ENCODE data around the gene TSPAN16.

The TSPAN16 gene

GRCh38 chr19:11273989-11274388, 22.0 kb upstream of the TSPAN16 start:
- TF ChIP-seq CTCF (IDR thresholded peaks at IDR 0.05; ENCODE audit: low read length): no peak
- no peak for TF ChIP-seq EZH2 (IDR thresholded peaks at IDR 0.05; ENCODE audit: borderline replicate concordance, low read length)
- Histone ChIP-seq H4K20me1 (ENCODE audit: insufficient read depth, low read length) (no peaks in the 10 kb centered on the region), H3K36me3 (ENCODE audit: insufficient read depth, low read length) (no peaks in the 10 kb centered on the region), H3K4me3 (ENCODE audit: low read depth, low read length, poor library complexity, severe bottlenecking) (no peak overlapping the region), H3K27ac (ENCODE audit: low read depth, low read length, poor library complexity, severe bottlenecking) (no peak overlapping the region), H3K9ac (ENCODE audit: low read length) (no peak overlapping the region), H2AFZ (ENCODE audit: low read length) (no peak overlapping the region), H3K9me2 (ENCODE audit: low read depth, low read length) (no peaks in the 10 kb centered on the region), H3K4me1 (ENCODE audit: insufficient read depth, low read length, severe bottlenecking) (no peaks in the 10 kb centered on the region), H3K9me3 (ENCODE audit: low read length) (no peaks in the 10 kb centered on the region), H3K79me2 (ENCODE audit: insufficient read depth, low read length) (no peaks in the 10 kb centered on the region), H3F3A (ENCODE audit: insufficient read depth, low read length) (no peaks in the 10 kb centered on the region), H3K27me3 (ENCODE audit: insufficient read depth, low read length) (peaks cover 10% of the 10 kb centered on the region; the same call in 1 of the 2 replicates), H3K4me2 (ENCODE audit: low read length) (no peak overlapping the region)

GRCh38 chr19:11274533-11275086, 21.4 kb upstream of the TSPAN16 start:
- Histone ChIP-seq H3K79me2 (ENCODE audit: insufficient read depth, low read length) (no peaks in the 10 kb centered on the region), H3K4me3 (ENCODE audit: low read depth, low read length, poor library complexity, severe bottlenecking) (no peak overlapping the region), H3K9me3 (ENCODE audit: low read length) (no peaks in the 10 kb centered on the region), H3K9ac (ENCODE audit: low read length) (no peak overlapping the region), H3K27me3 (ENCODE audit: insufficient read depth, low read length) (peaks cover 10% of the 10 kb centered on the region; the same call in 1 of the 2 replicates), H2AFZ (ENCODE audit: low read length) (no peak overlapping the region), H4K20me1 (ENCODE audit: insufficient read depth, low read length) (no peaks in the 10 kb centered on the region), H3K27ac (ENCODE audit: low read depth, low read length, poor library complexity, severe bottlenecking) (no peak overlapping the region), H3K4me2 (ENCODE audit: low read length) (no peak overlapping the region), H3K9me2 (ENCODE audit: low read depth, low read length) (no peaks in the 10 kb centered on the region), H3K4me1 (ENCODE audit: insufficient read depth, low read length, severe bottlenecking) (no peaks in the 10 kb centered on the region), H3F3A (ENCODE audit: insufficient read depth, low read length) (no peaks in the 10 kb centered on the region), H3K36me3 (ENCODE audit: insufficient read depth, low read length) (no peaks in the 10 kb centered on the region)
- TF ChIP-seq EZH2 (IDR thresholded peaks at IDR 0.05; ENCODE audit: borderline replicate concordance, low read length): no peak
- no peak for TF ChIP-seq CTCF (IDR thresholded peaks at IDR 0.05; ENCODE audit: low read length)

GRCh38 chr19:11278670-11279069, 17.3 kb upstream of the TSPAN16 start:
- Histone ChIP-seq H3K36me3 (ENCODE audit: insufficient read depth, low read length) (no peaks in the 10 kb centered on the region), H3F3A (ENCODE audit: insufficient read depth, low read length) (no peaks in the 10 kb centered on the region), H3K79me2 (ENCODE audit: insufficient read depth, low read length) (no peaks in the 10 kb centered on the region), H3K9me2 (ENCODE audit: low read depth, low read length) (no peaks in the 10 kb centered on the region), H3K4me1 (ENCODE audit: insufficient read depth, low read length, severe bottlenecking) (no peaks in the 10 kb centered on the region), H4K20me1 (ENCODE audit: insufficient read depth, low read length) (no peaks in the 10 kb centered on the region), H3K9me3 (ENCODE audit: low read length) (no peaks in the 10 kb centered on the region), H3K9ac (ENCODE audit: low read length) (no peak overlapping the region), H3K4me3 (ENCODE audit: low read depth, low read length, poor library complexity, severe bottlenecking) (no peak overlapping the region), H2AFZ (ENCODE audit: low read length) (no peak overlapping the region), H3K27me3 (ENCODE audit: insufficient read depth, low read length) (peaks cover 16% of the 10 kb centered on the region; the same call in 1 of the 2 replicates), H3K4me2 (ENCODE audit: low read length) (no peak overlapping the region), H3K27ac (ENCODE audit: low read depth, low read length, poor library complexity, severe bottlenecking) (no peak overlapping the region)
- TF ChIP-seq EZH2 (IDR thresholded peaks at IDR 0.05; ENCODE audit: borderline replicate concordance, low read length): no peak
- no peak for TF ChIP-seq CTCF (IDR thresholded peaks at IDR 0.05; ENCODE audit: low read length)
